ENCODE data around the gene UBR3.

GRCh38 chr2:169925968-169926367 lies 98.7 kb downstream of the UBR3 start:
- no peak for TF ChIP-seq CTCF (IDR thresholded peaks at IDR 0.05)
- TF ChIP-seq EP300 (IDR thresholded peaks at IDR 0.05) = no peak
- no peak for TF ChIP-seq JUN (IDR thresholded peaks at IDR 0.05)
- TF ChIP-seq CEBPB (IDR thresholded peaks at IDR 0.05) = no peak
- no peak for TF ChIP-seq GATA3 (IDR thresholded peaks at IDR 0.05; ENCODE audit: borderline replicate concordance)
- no peak for TF ChIP-seq NR3C1 (IDR thresholded peaks at IDR 0.05)
